GM12878 (cell line): ENCODE measurements around the gene TLCD5. TPM values are rescaled to one million over a fixed set of nuclear protein-coding genes. Genes with fewer than 3 reads are reported as not detected.

Experiments
- ASH2L ChIP-seq: fragments of 300-600, 200-600 bp; sonication (generic); IDR thresholded peaks from 2 replicates; pipeline ENCODE4 v1.6.1; 2017; ENCODE audit warnings: low read depth, mild to moderate bottlenecking, borderline replicate concordance
- CBX3 ChIP-seq: fragments of 200-600 bp; sonication (generic); IDR thresholded peaks from 2 replicates; pipeline ENCODE4 v1.6.1; 2016; ENCODE audit warnings: low read depth, borderline replicate concordance
- CBX5 ChIP-seq: sonication (generic); IDR thresholded peaks from 2 replicates; pipeline ENCODE4 v1.6.1; 2016; ENCODE audit warnings: low read depth, moderate library complexity, mild to moderate bottlenecking, inconsistent platforms
- CUX1 ChIP-seq: IDR thresholded peaks from 2 replicates; pipeline ENCODE4 v1.6.1; 2012; ENCODE audit warnings: improper control_type of control experiment, low read depth, low read length; ENCODE audit not compliant: insufficient replicate concordance
- E2F4 ChIP-seq: IDR thresholded peaks from 2 replicates; pipeline ENCODE4 v1.6.1; 2012; ENCODE audit warnings: low read depth, low read length, improper control_type of control experiment
- ELK1 ChIP-seq: IDR thresholded peaks from 2 replicates; pipeline ENCODE4 v1.6.1; 2012; ENCODE audit warnings: low read depth, low read length, improper control_type of control experiment
- EP300 ChIP-seq, 2 experiments: fragments of 150-350 bp in 1 of 2; IDR thresholded peaks; 2 replicates each; pipeline ENCODE4 v1.6.1; 2011 to 2012; ENCODE audit warnings: low read depth in 2 of 2, low read length in 2 of 2, borderline replicate concordance in 1 of 2, improper control_type of control experiment in 1 of 2, inconsistent platforms in 1 of 2; ENCODE audit not compliant: control insufficient read depth in 1 of 2
- FOXM1 ChIP-seq: IDR thresholded peaks from 2 replicates; pipeline ENCODE4 v1.6.1; 2012; ENCODE audit warnings: low read depth, mild to moderate bottlenecking, inconsistent platforms, low read length, moderate library complexity
- HDAC6 ChIP-seq: fragments of 200-600 bp; sonication (generic); IDR thresholded peaks from one replicate; pipeline ENCODE4 v1.8.0; 2017; ENCODE audit warnings: antibody characterized with exemption; ENCODE audit not compliant: unreplicated experiment
- IKZF1 ChIP-seq: fragments of 450-650 bp; conservative IDR thresholded peaks from 2 replicates; pipeline ENCODE4 v1.6.1; 2017; ENCODE audit warnings: antibody characterized with exemption, mild to moderate bottlenecking
- KLF5 ChIP-seq: fragments of 450-650 bp; IDR thresholded peaks from 2 replicates; pipeline ENCODE4 v1.6.1; 2014; ENCODE audit warnings: mild to moderate bottlenecking; ENCODE audit not compliant: partially characterized antibody
- MAX ChIP-seq: IDR thresholded peaks from 2 replicates; pipeline ENCODE4 v1.6.1; 2012; ENCODE audit warnings: low read depth, low read length, improper control_type of control experiment
- POLR2AphosphoS2 ChIP-seq: IDR thresholded peaks from 2 replicates; pipeline ENCODE4 v1.6.1; 2011; ENCODE audit warnings: low read depth, mild to moderate bottlenecking, low read length, improper control_type of control experiment, moderate library complexity
- RUNX3 ChIP-seq: IDR thresholded peaks from 2 replicates; pipeline ENCODE4 v1.6.1; 2012; ENCODE audit warnings: low read length, inconsistent platforms
- SREBF1 ChIP-seq: IDR thresholded peaks from 2 replicates; pipeline ENCODE4 v1.6.1; 2012; ENCODE audit warnings: mild to moderate bottlenecking, low read length
- STAT1 ChIP-seq: fragments of 450-650 bp; conservative IDR thresholded peaks from 2 replicates; pipeline ENCODE4 v1.6.1; 2014; ENCODE audit warnings: antibody characterized with exemption, mild to moderate bottlenecking
- TCF12 ChIP-seq: IDR thresholded peaks from 2 replicates; pipeline ENCODE4 v1.6.1; 2011; ENCODE audit warnings: low read depth, mild to moderate bottlenecking, low read length
- ZBTB11 ChIP-seq: fragments of 450-650 bp; formaldehyde crosslinking; IDR thresholded peaks from 2 replicates; pipeline ENCODE4 v1.5.0; 2022; ENCODE audit warnings: mild to moderate bottlenecking, missing genetic modification characterization
- polyA plus RNA-seq, 11 experiments: library from polyadenylated mRNA; depleted of rRNA in 4 of 11; unstranded in 6 of 11; stranded (reverse) in 5 of 11; fragments of >200 nt; fragmentation: Nextera tagmentation in 4 of 11; fragmentation: Illumina TruSeq in 1 of 11; extraction: Ambion mirVana in 4 of 11; extraction: Trizol in 1 of 11; gene quantifications; 1 replicate in 1 of 11; 2 replicates in 10 of 11; pipeline versions ENCODE4 v1.2.1 to v1.2.3, GENCODE V29; 2011 to 2016; ENCODE audit warnings: inconsistent platforms in 2 of 11, missing spikeins in 2 of 11, low read depth in 1 of 11
- total RNA-seq, 4 experiments: library from RNA; depleted of rRNA in 3 of 4; stranded (reverse); fragments of >200 nt in 3 of 4; fragmentation: Illumina TruSeq in 1 of 4; extraction: Trizol in 1 of 4; gene quantifications; 2 replicates each; pipeline versions ENCODE4 v1.2.1 to v1.2.3, GENCODE V29; 2013 to 2021

TLCD5 gene
- total and polyA plus RNA-seq, 10 of the 15 experiments (the other 5 are each of a cell fraction or from before 2014, with no cell fraction given) = 2.4 to 13.3 (median 3.2) TPM

- TF ChIP-seq KLF5 (peak; percentile 78), RUNX3 (peak; percentile 59), CBX3 (no peak), FOXM1 (peak; percentile 58; the same call in 1 of the 2 replicates), E2F4 (no peak), ZBTB11 (CRISPR knock-in tag) (peak; percentile 36; the same call in 1 of the 2 replicates), SREBF1 (no peak), ELK1 (peak; percentile 79), POLR2AphosphoS2 (no peak; the same call in 1 of the 2 replicates), CUX1 (no peak), CBX5 (peak; percentile 50; the same call in 1 of the 2 replicates), ASH2L (0 out of 2 replicates have a peak, but pooled peaks have one; percentile 35), TCF12 (no peak), STAT1 (0 out of 2 replicates have a peak, but pooled peaks have one; percentile 69), EP300 (IDR thresholded peaks at IDR 0.05; ENCODE audit: borderline replicate concordance in 1 of 2, control insufficient read depth in 1 of 2, low read depth in 2 of 2, low read length in 2 of 2) (peak in 1 of 2 experiments; percentile 43; a peak in 1 of 4 replicates), HDAC6 (no peak), MAX (peak; percentile 18; the same call in 1 of the 2 replicates), IKZF1 (peak; percentile 99)
Measured at GRCh38 chr11:120335908-120336640, 11.0 kb downstream of the TLCD5 start, which contains the start of gene ARHGEF12 (continued).
